ENCODE data around the gene ABLIM2.

Gene ABLIM2

DNA sequence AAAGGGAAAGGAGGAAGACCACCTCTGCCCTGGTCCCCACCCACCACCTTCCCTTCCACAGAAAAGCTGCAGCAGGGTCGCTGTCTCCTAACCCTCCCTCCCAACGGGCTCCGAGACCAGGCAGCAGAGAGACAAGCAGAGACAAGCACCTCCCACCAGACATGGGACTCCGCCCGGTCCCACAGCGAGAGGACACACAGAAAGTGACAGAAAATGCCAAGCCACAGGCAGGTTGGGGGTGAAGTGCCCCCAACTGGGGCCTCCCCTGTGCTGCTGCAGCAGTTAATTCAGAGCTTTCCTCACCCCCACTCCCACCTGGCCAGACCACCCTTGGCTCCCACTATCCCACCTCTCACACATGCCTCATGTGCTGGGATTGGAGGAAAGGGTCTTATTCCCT lies 154.5 kb downstream of the ABLIM2 start:
- peaks cover 64% of the 10 kb centered on the region for H3K27me3 ChIP-seq (replicated peaks; ENCODE audit: control insufficient read depth, insufficient read depth, low read length)
- H3K4me3 ChIP-seq (ENCODE audit: low read length) = no peak overlapping the region
- no peak overlapping the region for H3K9ac ChIP-seq (ENCODE audit: low read length)
- DNase-seq (ENCODE audit: low read depth) = no peak
- H3K4me1 ChIP-seq (ENCODE audit: control insufficient read depth, insufficient read depth, low read length) = no peaks in the 10 kb centered on the region
- no peaks in the 10 kb centered on the region for H3K9me3 ChIP-seq (ENCODE audit: control insufficient read depth, low read length)
- H3K36me3 ChIP-seq (ENCODE audit: control insufficient read depth, insufficient read depth, low read length, severe bottlenecking) = peaks cover 9% of the 10 kb centered on the region

DNA sequence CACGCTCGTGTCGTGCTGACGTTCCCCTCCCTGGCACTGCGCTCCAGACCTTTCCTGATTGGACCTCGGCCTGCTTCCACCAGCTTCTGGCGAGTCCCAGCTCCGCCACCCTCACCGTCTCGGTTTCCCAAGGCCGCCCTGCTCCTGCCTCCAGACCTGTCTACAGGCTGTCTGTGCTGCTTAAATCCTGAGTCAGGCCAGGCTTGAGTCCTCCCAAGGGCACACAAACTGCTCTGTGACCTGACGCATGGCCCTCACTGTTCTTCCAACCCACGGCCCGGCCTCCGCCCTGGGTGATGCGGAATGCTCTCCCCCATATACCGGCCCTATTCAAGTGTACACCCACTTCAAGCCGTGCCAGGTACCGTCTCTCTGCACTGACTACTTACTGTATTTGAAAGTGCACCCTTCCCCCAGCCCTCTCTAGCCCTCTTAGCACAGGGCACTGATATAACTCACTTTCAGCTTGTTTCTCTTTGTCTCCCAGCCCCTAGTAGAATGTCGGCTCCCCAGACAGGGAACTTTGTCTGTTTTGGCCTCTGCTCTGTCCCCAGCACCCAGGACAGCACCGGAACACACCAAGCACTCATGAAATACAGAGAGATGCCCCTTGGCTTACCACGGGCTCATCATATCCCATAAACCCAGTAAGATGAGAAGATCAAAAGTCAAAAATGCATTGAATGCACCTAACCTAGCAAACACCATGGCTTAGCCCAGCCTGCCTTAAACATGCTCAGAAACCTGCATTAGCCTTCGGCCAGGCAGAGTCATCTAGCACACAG lies 155.9 kb downstream of the ABLIM2 start:
- peaks cover 64% of the 10 kb centered on the region for H3K27me3 ChIP-seq (replicated peaks; ENCODE audit: control insufficient read depth, insufficient read depth, low read length)
- H3K9ac ChIP-seq (ENCODE audit: low read length) = no peak overlapping the region
- H3K4me1 ChIP-seq (ENCODE audit: control insufficient read depth, insufficient read depth, low read length) = no peaks in the 10 kb centered on the region

DNA sequence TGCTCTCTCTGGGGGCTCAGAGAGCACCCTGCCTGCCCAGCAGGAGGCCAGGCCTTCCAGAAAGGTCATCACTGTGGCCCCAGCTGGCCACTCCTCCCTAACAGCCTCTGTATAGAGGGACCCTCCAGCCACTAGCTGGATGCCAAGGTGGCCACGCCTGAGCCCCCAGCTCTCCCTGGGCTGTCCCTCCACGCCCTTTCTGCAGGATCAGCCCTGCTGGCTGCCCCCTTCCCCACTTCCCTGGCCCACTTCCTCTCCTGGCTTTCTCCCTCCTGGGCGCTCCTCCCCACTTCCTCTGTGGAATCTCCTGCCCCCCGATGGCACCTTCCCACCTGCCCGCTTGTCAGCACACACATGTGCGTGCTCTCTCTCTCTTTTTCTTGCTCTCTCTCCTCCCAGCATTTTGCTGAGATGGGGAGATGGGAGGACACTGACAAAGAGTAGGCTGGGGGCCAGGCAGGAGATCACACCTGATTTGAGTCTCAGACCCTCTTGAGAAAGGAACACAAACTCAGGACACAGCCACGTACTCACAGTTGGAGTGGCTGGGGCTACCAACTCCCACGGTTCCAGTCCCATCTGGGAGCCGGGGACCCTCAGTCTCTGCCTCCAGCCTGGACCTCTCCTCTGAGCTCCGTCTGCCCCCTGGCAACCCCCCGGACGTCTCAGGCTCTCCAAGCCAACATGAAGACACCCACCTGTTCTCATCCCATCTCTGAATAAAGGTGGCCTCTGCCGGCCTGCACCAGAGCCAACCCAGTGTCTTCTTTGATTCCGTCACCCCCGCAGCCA lies 156.9 kb downstream of the ABLIM2 start:
- no peaks in the 10 kb centered on the region for H3K4me1 ChIP-seq (ENCODE audit: control insufficient read depth, insufficient read depth, low read length)
- H3K9ac ChIP-seq (ENCODE audit: low read length) = no peak overlapping the region
- H3K36me3 ChIP-seq (ENCODE audit: control insufficient read depth, insufficient read depth, low read length, severe bottlenecking) = peaks cover 9% of the 10 kb centered on the region
- no peak for DNase-seq (ENCODE audit: low read depth)
- peaks cover 9% of the 10 kb centered on the region for H3K9me3 ChIP-seq (ENCODE audit: control insufficient read depth, low read length)
- no peak overlapping the region for H3K4me3 ChIP-seq (ENCODE audit: low read length)
- H3K27me3 ChIP-seq (replicated peaks; ENCODE audit: control insufficient read depth, insufficient read depth, low read length) = peaks cover 54% of the 10 kb centered on the region

More for the DNA sequence above, 155.9 kb downstream of the ABLIM2 start:
- no peak for DNase-seq (ENCODE audit: low read depth)
- Histone ChIP-seq H3K9me3 (ENCODE audit: control insufficient read depth, low read length) (no peaks in the 10 kb centered on the region), H3K4me3 (ENCODE audit: low read length) (no peak overlapping the region), H3K36me3 (ENCODE audit: control insufficient read depth, insufficient read depth, low read length, severe bottlenecking) (peaks cover 9% of the 10 kb centered on the region)

DNA sequence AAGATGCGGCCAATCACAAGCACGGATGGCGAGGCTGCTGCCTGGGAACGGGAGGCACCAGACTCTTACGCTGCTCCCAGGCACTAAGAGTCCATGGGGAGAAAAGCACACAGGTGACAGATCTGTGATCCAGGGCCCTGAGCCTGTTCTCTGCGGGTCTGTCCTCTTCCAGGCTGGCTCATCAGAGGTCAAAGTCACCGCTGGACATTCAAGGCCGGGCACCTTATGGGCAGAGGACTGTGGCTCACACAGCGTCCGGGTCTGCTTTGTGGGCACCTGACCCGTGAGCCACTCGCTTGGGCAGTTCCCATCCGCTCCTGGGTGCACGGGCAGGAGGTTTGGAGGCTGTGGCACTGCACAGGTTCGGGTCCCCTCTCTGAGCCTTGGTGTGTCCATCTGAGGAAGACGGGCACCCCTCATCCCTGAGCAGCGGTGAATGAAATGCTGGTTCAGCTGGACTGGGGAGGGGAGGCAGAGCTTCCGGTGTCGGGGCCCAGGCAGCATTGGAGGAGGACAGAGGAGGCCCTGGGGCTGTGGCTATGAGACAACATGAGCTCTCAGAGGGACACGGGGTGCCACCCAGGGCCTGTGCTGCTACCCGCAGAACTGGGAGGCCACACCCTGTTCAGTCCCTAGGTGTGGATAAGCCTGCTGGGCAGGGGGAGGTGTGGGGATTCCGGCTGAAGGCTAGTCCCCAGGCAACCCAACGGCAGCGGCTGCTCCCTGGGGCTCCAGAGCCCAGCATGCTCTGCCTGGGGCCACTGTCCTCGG lies 157.7 kb downstream of the ABLIM2 start:
- Histone ChIP-seq H3K27me3 (replicated peaks; ENCODE audit: control insufficient read depth, insufficient read depth, low read length) (peaks cover 54% of the 10 kb centered on the region), H3K36me3 (ENCODE audit: control insufficient read depth, insufficient read depth, low read length, severe bottlenecking) (peaks cover 9% of the 10 kb centered on the region), H3K4me3 (ENCODE audit: low read length) (no peak overlapping the region), H3K9me3 (ENCODE audit: control insufficient read depth, low read length) (peaks cover 16% of the 10 kb centered on the region), H3K9ac (ENCODE audit: low read length) (no peak overlapping the region), H3K4me1 (ENCODE audit: control insufficient read depth, insufficient read depth, low read length) (no peaks in the 10 kb centered on the region)
- DNase-seq (ENCODE audit: low read depth) = no peak

DNA sequence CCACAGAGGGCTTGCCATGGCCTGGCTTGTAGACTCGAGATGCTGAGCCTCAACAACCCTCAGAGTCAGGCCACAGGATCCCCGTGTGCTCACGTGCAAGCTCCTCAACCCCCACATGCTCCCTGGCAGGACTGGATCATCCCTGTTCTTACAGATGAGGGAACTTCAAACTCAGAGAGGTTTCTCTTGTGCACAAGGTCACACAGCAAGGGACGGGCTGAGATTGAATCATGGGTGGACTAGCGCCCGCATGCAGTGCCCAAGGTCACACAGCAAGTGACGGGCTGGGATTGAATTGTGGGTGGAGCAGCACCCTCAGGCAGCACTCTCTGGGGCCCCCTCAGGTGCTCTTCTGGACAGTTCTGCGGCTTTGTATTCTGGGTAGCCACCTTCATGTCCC lies 158.4 kb downstream of the ABLIM2 start:
- Histone ChIP-seq H3K9ac (ENCODE audit: low read length) (no peak overlapping the region), H3K4me3 (ENCODE audit: low read length) (no peak overlapping the region), H3K9me3 (ENCODE audit: control insufficient read depth, low read length) (peaks cover 16% of the 10 kb centered on the region), H3K36me3 (ENCODE audit: control insufficient read depth, insufficient read depth, low read length, severe bottlenecking) (peaks cover 9% of the 10 kb centered on the region), H3K27me3 (replicated peaks; ENCODE audit: control insufficient read depth, insufficient read depth, low read length) (peaks cover 52% of the 10 kb centered on the region), H3K4me1 (ENCODE audit: control insufficient read depth, insufficient read depth, low read length) (no peaks in the 10 kb centered on the region)
- no peak for DNase-seq (ENCODE audit: low read depth)

DNA sequence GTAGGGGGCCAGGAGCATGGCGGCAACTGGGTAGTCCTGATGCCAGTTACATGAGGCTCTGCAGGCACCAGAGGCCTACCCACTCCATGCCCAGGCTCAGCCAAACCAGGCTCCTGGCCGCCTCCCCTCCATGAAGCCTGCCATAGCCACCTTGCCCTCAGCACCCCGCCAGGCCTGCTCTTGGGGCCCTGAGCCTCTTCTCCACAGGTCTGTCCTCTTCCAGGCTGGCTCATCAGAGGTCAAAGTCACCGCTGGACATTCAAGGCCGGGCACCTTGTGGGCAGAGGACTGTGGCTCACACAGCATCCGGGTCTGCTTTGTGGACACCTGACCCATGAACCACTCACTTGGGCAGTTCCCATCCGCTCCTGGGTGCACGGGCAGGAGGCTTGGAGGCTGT lies 158.9 kb downstream of the ABLIM2 start:
- H3K27me3 ChIP-seq (replicated peaks; ENCODE audit: control insufficient read depth, insufficient read depth, low read length) = peaks cover 46% of the 10 kb centered on the region
- peaks cover 4% of the 10 kb centered on the region for H3K36me3 ChIP-seq (ENCODE audit: control insufficient read depth, insufficient read depth, low read length, severe bottlenecking)
- no peak for DNase-seq (ENCODE audit: low read depth)
- no peak overlapping the region for H3K9ac ChIP-seq (ENCODE audit: low read length)
- no peaks in the 10 kb centered on the region for H3K4me1 ChIP-seq (ENCODE audit: control insufficient read depth, insufficient read depth, low read length)
- no peak overlapping the region for H3K4me3 ChIP-seq (ENCODE audit: low read length)
- H3K9me3 ChIP-seq (ENCODE audit: control insufficient read depth, low read length) = peaks cover 16% of the 10 kb centered on the region

DNA sequence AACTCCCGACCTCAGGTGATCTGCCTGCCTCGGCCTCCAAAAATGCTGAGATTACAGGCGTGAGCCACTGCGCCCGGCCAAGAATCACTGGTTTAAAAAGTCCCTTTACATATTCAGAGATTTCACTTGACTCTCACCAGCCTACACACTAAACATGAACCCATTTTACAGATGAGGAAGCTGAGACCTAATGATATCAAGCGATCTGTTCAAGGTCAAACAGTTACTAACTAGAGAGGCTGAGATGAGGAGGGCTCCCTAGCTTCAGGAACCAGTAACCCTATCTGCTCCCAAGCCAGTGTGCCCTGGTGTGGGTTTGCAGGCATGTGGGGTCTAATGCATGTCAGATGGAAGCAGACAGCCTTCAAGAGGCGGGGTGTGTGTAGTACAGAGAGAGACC lies 159.3 kb downstream of the ABLIM2 start:
- Histone ChIP-seq H3K27me3 (replicated peaks; ENCODE audit: control insufficient read depth, insufficient read depth, low read length) (peaks cover 43% of the 10 kb centered on the region), H3K4me3 (ENCODE audit: low read length) (no peak overlapping the region), H3K4me1 (ENCODE audit: control insufficient read depth, insufficient read depth, low read length) (no peaks in the 10 kb centered on the region), H3K36me3 (ENCODE audit: control insufficient read depth, insufficient read depth, low read length, severe bottlenecking) (peaks cover under 1% of the 10 kb centered on the region), H3K9ac (ENCODE audit: low read length) (no peak overlapping the region), H3K9me3 (ENCODE audit: control insufficient read depth, low read length) (peaks cover 16% of the 10 kb centered on the region)
- no peak for DNase-seq (ENCODE audit: low read depth)

DNA sequence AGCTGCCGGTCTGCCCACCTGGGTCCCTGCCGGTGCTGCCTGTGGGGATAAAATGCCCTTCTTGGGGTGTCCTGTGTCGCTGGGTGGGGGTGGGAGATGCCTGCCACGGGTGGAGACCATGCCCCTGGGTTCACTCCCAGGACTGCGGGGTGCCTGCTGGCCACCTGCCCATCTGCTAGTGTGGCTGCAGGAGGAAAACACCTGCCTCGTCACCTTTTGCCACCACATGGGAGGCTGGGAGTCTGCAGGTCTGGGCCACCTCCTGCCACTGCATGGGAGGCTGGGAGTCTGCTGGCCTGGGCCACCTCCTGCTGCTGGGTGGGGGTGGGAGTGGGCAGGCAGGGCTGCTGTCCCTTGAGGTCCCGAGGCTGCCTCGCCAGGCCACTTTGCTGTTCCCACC lies 160.2 kb downstream of the ABLIM2 start:
- Histone ChIP-seq H3K4me3 (ENCODE audit: low read length) (no peak overlapping the region), H3K4me1 (ENCODE audit: control insufficient read depth, insufficient read depth, low read length) (no peaks in the 10 kb centered on the region), H3K36me3 (ENCODE audit: control insufficient read depth, insufficient read depth, low read length, severe bottlenecking) (no peaks in the 10 kb centered on the region), H3K9ac (ENCODE audit: low read length) (no peak overlapping the region), H3K27me3 (replicated peaks; ENCODE audit: control insufficient read depth, insufficient read depth, low read length) (peaks cover 37% of the 10 kb centered on the region), H3K9me3 (ENCODE audit: control insufficient read depth, low read length) (peaks cover 16% of the 10 kb centered on the region)
- DNase-seq (ENCODE audit: low read depth) = no peak

DNA sequence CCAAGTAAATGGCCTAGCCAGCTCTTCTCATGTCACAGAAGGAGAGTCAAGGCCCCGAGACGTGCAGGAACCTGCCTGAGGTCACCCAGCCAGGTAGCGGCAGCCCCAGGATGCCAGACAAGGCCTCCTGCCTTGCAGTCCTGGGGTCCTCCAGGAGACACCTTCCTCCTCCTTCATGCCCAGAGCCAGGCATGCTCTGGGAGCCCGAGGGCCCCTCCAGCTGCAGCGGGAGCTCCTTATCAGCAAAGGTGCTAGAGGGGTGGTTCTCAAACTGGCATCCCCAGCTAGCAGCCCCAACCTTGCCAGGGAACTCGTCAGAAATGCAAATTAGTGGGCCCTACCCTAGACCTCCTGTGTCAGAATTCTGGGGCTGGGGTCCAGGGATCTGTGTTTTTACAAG lies 162.7 kb downstream of the ABLIM2 start:
- H3K36me3 ChIP-seq (ENCODE audit: control insufficient read depth, insufficient read depth, low read length, severe bottlenecking) = no peaks in the 10 kb centered on the region
- H3K9ac ChIP-seq (ENCODE audit: low read length) = no peak overlapping the region
- DNase-seq (ENCODE audit: low read depth) = no peak
- H3K4me3 ChIP-seq (ENCODE audit: low read length) = no peak overlapping the region
- H3K4me1 ChIP-seq (ENCODE audit: control insufficient read depth, insufficient read depth, low read length) = no peaks in the 10 kb centered on the region
- H3K27me3 ChIP-seq (replicated peaks; ENCODE audit: control insufficient read depth, insufficient read depth, low read length) = peaks cover 16% of the 10 kb centered on the region
- H3K9me3 ChIP-seq (ENCODE audit: control insufficient read depth, low read length) = peaks cover 16% of the 10 kb centered on the region

DNA sequence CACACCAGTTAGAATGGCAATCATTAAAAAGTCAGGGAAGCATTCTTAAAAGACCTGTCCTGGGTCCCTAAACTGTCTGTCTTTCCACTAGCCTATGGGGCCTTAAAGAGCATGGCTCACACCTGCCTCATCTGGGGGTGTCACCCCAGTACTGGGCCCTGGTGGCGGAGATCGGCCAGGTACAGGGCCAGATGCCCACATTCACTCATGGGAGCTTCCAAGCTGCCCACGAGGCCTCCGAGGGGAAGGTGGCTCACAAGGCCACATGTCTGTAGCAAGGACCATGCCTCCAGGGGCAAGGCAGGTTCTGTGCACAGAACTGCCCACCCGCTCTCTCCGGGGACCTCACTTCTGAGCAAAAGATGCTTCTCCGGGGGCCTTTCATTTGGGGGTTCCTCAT lies 163.5 kb downstream of the ABLIM2 start:
- no peaks in the 10 kb centered on the region for H3K4me1 ChIP-seq (ENCODE audit: control insufficient read depth, insufficient read depth, low read length)
- H3K9ac ChIP-seq (ENCODE audit: low read length) = no peak overlapping the region
- peaks cover 16% of the 10 kb centered on the region for H3K27me3 ChIP-seq (replicated peaks; ENCODE audit: control insufficient read depth, insufficient read depth, low read length)
- no peaks in the 10 kb centered on the region for H3K36me3 ChIP-seq (ENCODE audit: control insufficient read depth, insufficient read depth, low read length, severe bottlenecking)
- DNase-seq (ENCODE audit: low read depth) = no peak
- no peak overlapping the region for H3K4me3 ChIP-seq (ENCODE audit: low read length)
- peaks cover 16% of the 10 kb centered on the region for H3K9me3 ChIP-seq (ENCODE audit: control insufficient read depth, low read length)

DNA sequence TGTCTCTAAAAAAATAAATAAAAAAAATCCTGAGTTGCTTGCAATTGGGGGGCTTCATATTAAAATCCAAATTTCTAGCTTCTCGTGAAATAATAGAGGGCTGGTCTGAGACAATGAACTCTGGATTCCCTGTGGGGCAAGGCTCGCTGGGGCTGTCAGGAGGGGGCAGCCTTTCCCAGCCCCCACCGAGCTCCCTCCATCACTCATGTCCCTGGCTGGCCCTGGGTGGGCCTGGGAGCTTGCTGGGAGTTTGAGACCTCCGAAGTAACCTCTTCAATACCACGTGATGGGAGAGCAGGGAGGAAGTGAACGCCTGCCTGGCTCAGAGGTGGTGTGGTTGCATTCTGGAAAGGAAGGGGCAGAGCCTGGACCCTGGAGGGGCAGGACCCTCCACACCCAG lies 164.9 kb downstream of the ABLIM2 start:
- H3K9ac ChIP-seq (ENCODE audit: low read length) = no peak overlapping the region
- H3K4me1 ChIP-seq (ENCODE audit: control insufficient read depth, insufficient read depth, low read length) = peaks cover 2% of the 10 kb centered on the region
- H3K36me3 ChIP-seq (ENCODE audit: control insufficient read depth, insufficient read depth, low read length, severe bottlenecking) = no peaks in the 10 kb centered on the region
- peaks cover 16% of the 10 kb centered on the region for H3K9me3 ChIP-seq (ENCODE audit: control insufficient read depth, low read length)
- no peak overlapping the region for H3K4me3 ChIP-seq (ENCODE audit: low read length)
- peaks cover 12% of the 10 kb centered on the region for H3K27me3 ChIP-seq (replicated peaks; ENCODE audit: control insufficient read depth, insufficient read depth, low read length)
- no peak for DNase-seq (ENCODE audit: low read depth)

All from adipocyte (in vitro differentiated cells).